ENCODE measurements around the gene ABITRAM. TPM values are rescaled to one million over a fixed set of nuclear protein-coding genes. Genes with fewer than 3 reads are reported as not detected.
"Not testable (repeated sequence)": the region's sequence is repeated elsewhere in the genome, so short reads cannot be mapped to it uniquely, and the experiment has no call there.

Gene ABITRAM
- total and polyA plus RNA-seq, 12 donors: 3.5 to 33.0 (median 12.3) TPM

DNA sequence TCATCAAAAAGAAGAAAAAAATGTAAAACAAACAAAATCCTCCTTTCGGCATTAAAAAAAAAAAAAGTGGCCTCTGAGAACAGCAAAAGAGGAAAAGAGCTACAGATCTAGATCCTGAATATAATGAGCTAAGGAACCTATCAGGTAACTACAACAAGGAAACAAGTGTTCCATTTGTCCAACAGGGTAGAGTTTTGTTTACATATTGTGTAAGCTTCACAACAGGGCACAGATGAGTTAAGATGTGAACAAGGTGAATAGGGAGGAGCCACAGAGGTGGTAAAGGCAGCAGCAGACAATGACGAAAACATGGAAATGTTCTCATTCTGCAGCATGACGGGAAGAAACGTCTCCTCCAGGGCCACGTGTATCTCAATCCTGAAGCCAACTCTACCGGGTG, 14.7 kb upstream of the ABITRAM start:
- intact Hi-C loops (cut with DNase I): no loop called here
- Histone ChIP-seq H3K4me1 (replicated peaks in 1 of 2) (no peaks in the 10 kb centered on the region), H3K36me3 (replicated peaks in 1 of 2) (peaks cover 0 to 90% of the 10 kb centered on the region in 2 donors), H3K27me3 (no peaks in the 10 kb centered on the region), H3K27ac (no peak overlapping the region), H3K4me3 (no peak overlapping the region), H3K9me3 (replicated peaks in 1 of 3) (no peaks in the 10 kb centered on the region)
- no peak for TF ChIP-seq POLR2A (IDR thresholded peaks at IDR 0.05)
- TF ChIP-seq, protein P1, sequence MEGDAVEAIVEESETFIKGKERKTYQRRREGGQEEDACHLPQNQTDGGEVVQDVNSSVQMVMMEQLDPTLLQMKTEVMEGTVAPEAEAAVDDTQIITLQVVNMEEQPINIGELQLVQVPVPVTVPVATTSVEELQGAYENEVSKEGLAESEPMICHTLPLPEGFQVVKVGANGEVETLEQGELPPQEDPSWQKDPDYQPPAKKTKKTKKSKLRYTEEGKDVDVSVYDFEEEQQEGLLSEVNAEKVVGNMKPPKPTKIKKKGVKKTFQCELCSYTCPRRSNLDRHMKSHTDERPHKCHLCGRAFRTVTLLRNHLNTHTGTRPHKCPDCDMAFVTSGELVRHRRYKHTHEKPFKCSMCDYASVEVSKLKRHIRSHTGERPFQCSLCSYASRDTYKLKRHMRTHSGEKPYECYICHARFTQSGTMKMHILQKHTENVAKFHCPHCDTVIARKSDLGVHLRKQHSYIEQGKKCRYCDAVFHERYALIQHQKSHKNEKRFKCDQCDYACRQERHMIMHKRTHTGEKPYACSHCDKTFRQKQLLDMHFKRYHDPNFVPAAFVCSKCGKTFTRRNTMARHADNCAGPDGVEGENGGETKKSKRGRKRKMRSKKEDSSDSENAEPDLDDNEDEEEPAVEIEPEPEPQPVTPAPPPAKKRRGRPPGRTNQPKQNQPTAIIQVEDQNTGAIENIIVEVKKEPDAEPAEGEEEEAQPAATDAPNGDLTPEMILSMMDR (IDR thresholded peaks at IDR 0.05): no peak
- no peak for DNase-seq
- WGBS, 4 donors: 86 to 93% (median 91%) methylated on average over 6 of the region's 6 CpGs

DNA sequence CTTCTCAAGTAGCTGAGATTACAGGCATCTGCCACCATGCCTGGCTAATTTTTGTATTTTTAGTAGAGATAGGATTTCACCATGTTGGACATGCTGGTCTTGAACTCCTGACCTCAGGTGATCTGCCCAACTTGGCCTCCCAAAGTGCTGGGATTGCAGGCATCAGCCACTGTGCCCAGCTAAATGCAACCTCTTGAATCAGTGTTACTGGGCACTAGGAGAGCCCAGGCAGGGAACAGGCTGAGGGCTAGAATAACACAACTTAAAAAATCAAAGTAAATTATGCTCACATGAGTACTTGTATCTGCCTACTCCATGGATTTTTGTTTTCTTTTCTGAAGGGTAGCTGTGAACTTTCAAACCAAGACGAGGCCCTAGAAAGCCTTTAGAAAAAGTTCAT, 13.8 kb upstream of the ABITRAM start:
- whole genome bisulfite sequencing, 4 donors: 91 to 100% (median 96%) methylated on average over 1 of the region's 1 CpG
- H3K4me3 ChIP-seq; DNase-seq; H3K4me1 ChIP-seq (replicated peaks in 1 of 2); H3K9me3 ChIP-seq (replicated peaks in 1 of 3); H3K27ac ChIP-seq; intact Hi-C loops (cut with DNase I); H3K27me3 ChIP-seq: not testable (repeated sequence)
- H3K36me3 ChIP-seq (replicated peaks in 1 of 2): peaks cover 0 to 90% of the 10 kb centered on the region in 2 donors

DNA sequence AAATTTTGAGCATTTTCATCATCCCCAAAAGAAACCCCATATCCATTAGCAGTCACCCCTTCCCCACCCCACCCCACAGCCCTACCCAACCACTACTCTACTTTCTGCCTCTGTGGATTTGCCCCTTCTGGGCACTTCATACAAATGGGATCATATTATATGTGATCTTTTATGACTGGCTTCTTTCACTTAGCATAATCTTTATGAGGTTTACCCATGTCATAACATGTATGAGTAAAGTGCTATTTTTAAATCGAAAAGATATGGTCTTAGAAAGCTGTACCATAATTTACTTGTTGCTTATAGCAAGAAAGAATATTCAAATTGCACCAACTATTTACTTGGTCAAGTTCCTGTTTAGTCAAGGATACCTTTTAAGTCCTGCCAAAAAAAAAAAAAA, 13.0 kb upstream of the ABITRAM start:
- no peak overlapping the region for H3K4me3 ChIP-seq
- H3K36me3 ChIP-seq (replicated peaks in 1 of 2): peaks cover 0 to 90% of the 10 kb centered on the region in 2 donors
- no peaks in the 10 kb centered on the region for H3K9me3 ChIP-seq (replicated peaks in 1 of 3)
- H3K27ac ChIP-seq: no peak overlapping the region
- intact Hi-C loops (cut with DNase I): no loop called here
- no peaks in the 10 kb centered on the region for H3K4me1 ChIP-seq (replicated peaks in 1 of 2)
- WGBS, 4 donors: 88 to 93% (median 90%) methylated on average over 1 of the region's 1 CpG
- TF ChIP-seq, protein P1 (IDR thresholded peaks at IDR 0.05): no peak
- TF ChIP-seq POLR2A (IDR thresholded peaks at IDR 0.05): no peak
- no peaks in the 10 kb centered on the region for H3K27me3 ChIP-seq
- no peak for DNase-seq

DNA sequence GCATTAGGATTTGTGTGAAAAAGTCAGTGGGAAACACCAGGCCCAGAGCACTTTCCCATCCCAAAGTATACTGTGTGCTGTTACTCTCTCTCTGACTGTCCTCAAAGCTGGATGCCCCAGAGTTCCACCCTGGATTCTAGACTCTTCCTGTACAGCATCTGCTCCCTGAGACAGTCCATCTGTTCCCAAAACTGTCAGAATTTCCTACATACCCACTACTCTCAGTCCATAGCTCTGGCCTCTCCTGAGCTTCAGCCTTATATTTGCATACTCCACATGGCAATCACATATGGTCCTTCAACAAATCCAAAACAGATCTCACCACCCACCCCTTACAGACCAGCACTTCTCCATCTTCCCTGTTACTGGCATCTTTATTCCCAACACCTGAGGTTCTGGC, 9.7 kb upstream of the ABITRAM start:
- Histone ChIP-seq H3K4me3 (no peak overlapping the region), H3K27ac (no peak overlapping the region), H3K4me1 (replicated peaks in 1 of 2) (no peaks in the 10 kb centered on the region), H3K36me3 (replicated peaks in 1 of 2) (peaks cover 0 to 82% of the 10 kb centered on the region in 2 donors), H3K27me3 (no peaks in the 10 kb centered on the region), H3K9me3 (replicated peaks in 1 of 3) (no peaks in the 10 kb centered on the region)
- intact Hi-C loops (cut with DNase I): no loop called here
- DNase-seq: no peak
- TF ChIP-seq POLR2A (IDR thresholded peaks at IDR 0.05): no peak
- TF ChIP-seq, protein P1 (IDR thresholded peaks at IDR 0.05): no peak

DNA sequence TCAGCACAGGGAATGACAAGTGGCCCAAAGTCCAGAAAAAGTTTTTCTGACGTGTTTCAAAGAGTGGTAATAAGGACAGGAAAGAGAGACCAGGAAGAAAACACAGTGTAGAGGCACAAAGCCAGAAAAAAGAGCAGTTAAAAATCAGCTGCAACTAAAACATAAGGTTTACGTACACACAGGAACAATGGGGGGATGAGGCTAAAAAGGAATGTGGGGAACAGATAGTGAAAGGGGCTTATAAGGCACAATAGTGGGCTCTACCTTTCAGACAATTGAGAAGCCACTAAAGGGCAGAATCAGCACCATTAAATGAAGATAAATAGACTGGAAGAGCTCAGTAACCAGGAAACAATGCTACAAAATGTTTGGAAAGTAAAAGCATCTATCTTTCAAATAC, 5.8 kb upstream of the ABITRAM start:
- no peak for DNase-seq
- H3K27ac ChIP-seq: no peak overlapping the region
- no peaks in the 10 kb centered on the region for H3K9me3 ChIP-seq (replicated peaks in 1 of 3)
- no peak overlapping the region for H3K4me3 ChIP-seq
- H3K36me3 ChIP-seq (replicated peaks in 1 of 2): peaks cover 0 to 49% of the 10 kb centered on the region in 2 donors
- peaks cover 4 to 21% of the 10 kb centered on the region in 2 donors for H3K4me1 ChIP-seq (replicated peaks in 1 of 2)
- TF ChIP-seq, protein P1 (IDR thresholded peaks at IDR 0.05): no peak
- no peak for TF ChIP-seq POLR2A (IDR thresholded peaks at IDR 0.05)
- 84 to 93% (median 89%) methylated on average over 2 of the region's 2 CpGs for WGBS, 4 donors
- no peaks in the 10 kb centered on the region for H3K27me3 ChIP-seq
- intact Hi-C loops (cut with DNase I): no loop called here

Measured in adrenal gland (tissue), 12 donors.